Erythroblast (primary cell): ENCODE measurements around the gene ZBTB20.

Experiments
- DNase-seq, 2 experiments: peaks; one replicate each; lab custom pipeline; 2025; lab: John Stamatoyannopoulos, UW
- GATA1 ChIP-seq: IDR thresholded peaks from 2 replicates; pipeline ENCODE4 v1.6.1; 2011; ENCODE audit warnings: low read depth, mild to moderate bottlenecking, control low read depth, low read length, moderate library complexity
- POLR2A ChIP-seq: IDR thresholded peaks from 2 replicates; pipeline ENCODE4 v1.6.1; 2011; ENCODE audit warnings: mild to moderate bottlenecking, low read length

ZBTB20 gene

GRCh38 chr3:114405202-114405990 is 741.7 kb downstream of the ZBTB20 start:
- no peak for TF ChIP-seq GATA1
- no peak for TF ChIP-seq POLR2A
- DNase-seq = no peak

- TF ChIP-seq GATA1 (no peak), POLR2A (no peak)
- DNase-seq = no peak
These were observed 742.5 kb downstream of the ZBTB20 start for GRCh38 chr3:114404590-114404989.

DNA sequence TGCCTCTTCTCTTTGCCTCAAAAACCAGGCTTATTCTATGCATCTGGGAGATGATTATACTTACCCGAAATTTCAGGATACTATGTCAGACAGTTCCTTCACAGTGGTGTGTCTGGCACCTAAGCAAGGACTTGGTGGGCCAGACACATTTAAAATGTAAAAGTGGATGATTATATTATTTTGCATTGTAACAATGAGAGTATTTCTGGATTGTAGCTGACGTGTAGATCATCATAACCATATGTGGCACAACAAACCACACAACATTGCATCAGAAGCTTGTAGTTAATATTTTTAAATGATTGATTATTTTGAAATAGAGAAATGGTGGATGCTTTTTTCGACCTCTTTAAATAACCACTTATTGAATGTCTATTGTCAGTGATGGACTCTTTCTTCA is 744.2 kb downstream of the ZBTB20 start:
- DNase-seq = no peak
- TF ChIP-seq POLR2A = no peak
- TF ChIP-seq GATA1 = no peak

DNA sequence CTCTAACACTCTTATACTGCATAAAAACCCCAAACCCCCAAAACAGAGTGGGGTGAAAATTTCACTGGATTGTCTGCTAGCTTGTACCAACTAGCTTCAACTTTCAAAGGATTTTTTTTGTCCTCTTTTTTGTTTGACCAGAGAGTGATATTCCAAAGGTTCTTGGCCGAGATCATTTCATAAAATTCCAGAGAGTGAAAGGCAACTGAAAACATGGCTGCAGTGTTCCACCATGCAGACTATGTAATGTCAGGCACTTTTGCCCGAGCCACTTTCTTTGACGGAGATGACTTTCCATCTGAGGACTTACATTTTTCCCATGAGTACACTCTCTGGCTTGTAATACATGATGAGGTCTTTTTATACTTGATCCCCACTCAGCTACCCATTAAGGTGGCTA is 745.7 kb downstream of the ZBTB20 start:
- TF ChIP-seq POLR2A (no peak), GATA1 (no peak)
- no peak for DNase-seq

DNA sequence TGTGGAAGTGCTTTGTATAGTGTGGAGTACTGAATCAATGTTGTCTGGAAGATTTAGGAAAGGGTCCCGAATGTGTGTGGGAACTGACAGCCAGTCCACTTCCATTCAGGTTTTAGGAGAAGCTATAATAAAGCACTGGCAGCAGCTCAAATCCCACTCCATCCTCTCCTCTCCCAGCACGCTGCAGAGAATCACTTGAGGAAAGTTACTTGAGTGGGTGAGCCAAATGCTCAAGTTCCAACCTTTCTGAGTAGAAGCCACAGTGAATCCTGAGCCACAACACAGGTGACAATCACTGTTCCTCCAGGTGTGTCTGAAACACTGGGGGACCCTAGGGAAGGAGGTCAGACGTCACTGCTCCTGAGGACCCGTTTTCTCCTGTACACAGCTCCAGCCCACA is 746.7 kb downstream of the ZBTB20 start:
- DNase-seq = no peak
- no peak for TF ChIP-seq POLR2A

GRCh38 chr3:114394551-114394950 is 752.5 kb downstream of the ZBTB20 start:
- DNase-seq = no peak
- TF ChIP-seq POLR2A (no peak), GATA1 (no peak)

DNA sequence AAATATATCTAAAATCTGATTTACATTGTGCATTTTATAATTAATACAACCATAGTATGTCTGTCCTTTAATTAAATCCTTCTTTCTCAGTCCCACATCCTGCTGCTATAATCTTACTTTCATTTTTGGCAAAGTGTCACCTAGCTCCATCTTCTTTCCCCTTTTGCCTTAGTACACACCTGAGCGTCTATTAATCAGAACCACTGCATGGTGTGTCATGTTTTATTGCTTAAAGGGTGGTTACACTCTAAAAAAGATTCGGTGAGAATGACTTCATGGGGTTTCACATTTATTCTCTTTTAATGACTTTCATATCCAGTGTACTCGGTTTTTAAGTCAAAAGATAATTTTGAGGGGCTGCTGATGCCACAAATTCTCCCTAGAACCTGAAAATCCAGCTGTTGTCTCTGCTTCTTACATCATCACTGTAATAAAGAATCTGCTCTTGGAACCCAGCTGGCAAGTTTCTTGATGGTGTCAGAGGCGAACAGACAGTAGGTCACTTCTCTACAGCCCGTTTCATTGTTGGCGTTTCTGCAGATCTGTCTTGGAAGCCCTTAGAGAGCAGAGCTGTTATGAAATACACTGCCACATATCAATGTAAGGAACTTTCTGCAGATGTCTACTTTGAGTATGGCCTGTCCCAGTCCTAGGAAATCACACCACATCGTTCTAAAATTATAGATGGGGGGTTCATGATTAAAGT is 753.6 kb downstream of the ZBTB20 start:
- DNase-seq = no peak
- TF ChIP-seq GATA1 (no peak), POLR2A (no peak)

DNA sequence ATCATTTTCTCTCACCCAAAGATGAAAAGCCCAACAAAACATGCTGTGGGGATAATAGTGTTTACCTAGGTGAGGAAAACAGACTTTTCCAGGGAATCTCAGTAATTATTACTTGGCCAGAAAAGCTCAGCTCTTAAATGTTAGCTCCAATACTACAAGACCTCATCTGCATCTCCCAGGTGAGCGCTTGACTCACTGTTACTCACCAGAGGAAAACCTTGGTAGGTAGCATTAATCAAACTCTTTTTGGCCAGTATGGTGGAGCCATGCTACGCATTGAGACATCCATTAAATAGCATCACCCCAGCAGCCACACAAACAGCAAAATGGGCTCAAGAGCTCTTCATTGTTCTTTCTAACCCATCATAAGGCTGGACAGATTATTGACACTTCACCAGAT is 754.3 kb downstream of the ZBTB20 start:
- DNase-seq = no peak
- TF ChIP-seq POLR2A = no peak
- TF ChIP-seq GATA1 = no peak

GRCh38 chr3:114389156-114389555 is 757.9 kb downstream of the ZBTB20 start:
- no peak for DNase-seq
- TF ChIP-seq GATA1 = no peak
- no peak for TF ChIP-seq POLR2A

DNA sequence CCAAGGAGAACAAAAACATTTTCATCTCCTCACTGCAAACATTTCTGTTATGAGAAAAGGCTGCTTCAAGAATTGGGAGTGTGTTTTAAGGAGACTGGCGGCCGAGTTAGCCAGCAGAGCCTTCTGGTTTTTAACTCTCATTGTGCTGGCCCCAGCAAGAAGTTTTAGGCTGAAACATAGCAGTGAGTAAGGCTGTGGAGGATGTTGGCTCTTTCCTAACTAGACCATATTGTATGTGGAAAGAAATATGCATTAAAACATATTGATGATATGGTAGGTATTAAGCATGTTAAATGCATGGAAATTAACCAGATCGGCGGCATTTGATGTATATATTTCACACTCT is 762.6 kb downstream of the ZBTB20 start:
- TF ChIP-seq GATA1 (no peak), POLR2A (no peak)
- no peak for DNase-seq

GRCh38 chr3:114383875-114384557 is 763.1 kb downstream of the ZBTB20 start:
- DNase-seq = peak; percentile 51 to 61
- TF ChIP-seq POLR2A = no peak
- TF ChIP-seq GATA1 = no peak

DNA sequence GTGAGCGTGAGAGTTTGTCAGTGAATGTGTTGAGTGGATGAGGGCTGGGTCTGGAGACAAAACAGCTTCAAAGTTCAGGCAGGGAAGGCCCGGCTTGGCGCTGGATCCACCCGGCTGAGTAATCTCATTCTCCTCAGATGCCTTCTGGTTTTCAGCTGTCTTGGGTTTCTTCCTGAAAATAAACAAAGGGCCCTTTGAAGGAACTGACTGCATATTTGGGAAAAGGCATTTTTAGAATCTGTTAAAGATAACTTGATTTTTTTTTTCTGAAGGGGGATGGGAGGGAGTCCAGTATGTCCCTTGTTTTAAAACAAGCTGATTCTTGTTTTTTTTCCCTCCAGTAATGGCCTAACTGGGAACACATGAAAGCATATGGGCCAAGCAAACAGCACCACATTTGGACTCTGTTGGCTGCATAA is 766.8 kb downstream of the ZBTB20 start:
- no peak for TF ChIP-seq POLR2A
- TF ChIP-seq GATA1 = no peak
- no peak for DNase-seq

DNA sequence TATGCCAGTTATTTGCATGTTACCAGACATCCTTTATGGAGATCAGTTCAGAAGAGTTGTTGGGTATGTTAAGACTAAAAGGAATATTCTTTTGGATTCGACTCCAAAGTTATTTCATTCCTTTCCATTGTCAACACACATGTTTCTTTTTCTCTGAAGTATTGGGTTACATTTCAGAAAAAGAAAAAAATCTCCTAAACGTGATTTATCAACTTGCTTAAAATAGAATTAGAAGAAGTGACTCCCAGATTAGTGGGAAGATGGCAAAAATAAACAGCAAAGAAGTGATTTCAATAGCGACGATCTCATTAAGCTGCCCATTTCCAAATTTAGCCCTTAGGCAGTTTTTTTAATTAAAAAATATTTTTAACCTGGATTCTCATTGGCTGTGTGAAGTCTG is 767.8 kb downstream of the ZBTB20 start:
- TF ChIP-seq GATA1 (no peak), POLR2A (no peak)
- DNase-seq = no peak

DNA sequence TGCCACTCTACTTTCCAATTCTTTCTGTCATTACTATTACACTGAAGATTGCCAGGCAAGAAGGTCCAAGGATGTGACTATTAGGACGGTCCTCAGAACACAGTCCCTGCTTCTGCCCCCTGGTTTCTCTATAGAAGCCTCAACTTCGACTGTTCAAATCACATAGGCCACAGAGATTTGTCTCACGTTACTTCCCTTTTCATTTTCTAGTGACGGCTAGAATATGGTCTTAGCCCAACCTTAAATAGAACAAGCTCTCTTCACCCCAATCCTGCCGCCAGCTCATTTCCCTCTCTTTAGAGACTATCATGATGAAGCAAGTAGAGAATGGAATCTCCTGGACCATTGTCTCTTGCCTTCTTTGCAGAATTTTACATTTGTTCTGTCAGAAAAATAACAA is 768.3 kb downstream of the ZBTB20 start:
- TF ChIP-seq POLR2A (no peak), GATA1 (no peak)
- no peak for DNase-seq

DNA sequence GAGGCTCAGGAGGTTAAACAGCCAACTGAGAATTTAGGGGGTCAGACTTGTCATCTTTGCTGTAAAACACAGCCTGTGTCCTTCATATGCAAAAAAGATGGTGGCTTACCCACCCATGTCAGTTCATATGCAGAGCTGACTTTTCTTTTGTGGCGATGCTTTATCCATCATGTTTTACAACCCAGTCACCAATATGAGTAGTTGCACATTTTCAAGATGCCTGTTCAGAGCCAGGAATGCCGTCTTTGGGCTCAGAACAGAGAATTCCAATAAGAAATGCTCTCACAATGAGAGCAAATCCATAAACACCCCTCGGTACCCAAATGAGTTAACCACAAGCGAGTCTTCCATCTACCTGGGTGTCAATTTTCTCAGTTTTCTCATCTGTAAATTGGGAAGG is 769.7 kb downstream of the ZBTB20 start:
- no peak for TF ChIP-seq GATA1
- TF ChIP-seq POLR2A = no peak
- no peak for DNase-seq
